PC-3 (cell line): ENCODE results near the gene PLAAT1. TPM values are rescaled to one million over a fixed set of nuclear protein-coding genes. Genes with fewer than 3 reads are reported as not detected.

Experiments
- ATAC-seq: fragments of 200-7000 bp; cut with Tn5 transposase; 2 replicates; pipeline ENCODE4 v1.9.1; 2020; ENCODE audit warnings: mild to moderate bottlenecking, moderate library complexity
- BruUV-seq: library from RNA; stranded (reverse); fragments of 400-500 nt; replicated peaks from 2 replicates; lab custom pipeline; 2021; lab: Mats Ljungman, UMichigan
- CTCF ChIA-PET: fragments of 300-600 bp; sonication (Branson Sonifier 250); formaldehyde crosslinking; loops from one replicate; lab custom pipeline; 2022; ENCODE audit warnings: antibody characterized with exemption; lab: Charles Lee
- POLR2A ChIA-PET: fragments of 300-600 bp; sonication (Branson Sonifier 250); formaldehyde crosslinking; loops from one replicate; lab custom pipeline; 2022; ENCODE audit warnings: antibody characterized with exemption; ENCODE audit not compliant: unreplicated experiment; lab: Charles Lee
- DNase-seq: peaks from one replicate; pipeline ENCODE4 v3.0.0-alpha.2; 2015
- H2AFZ ChIP-seq: fragments of 300-600 bp; sonication (generic); 2 replicates; pipeline ENCODE4 v1.6.0; 2016; ENCODE audit warnings: antibody characterized with exemption, low read length
- H3F3A ChIP-seq: fragments of 300-600 bp; sonication (generic); one replicate; pipeline ENCODE4 v1.6.0; 2017; ENCODE audit warnings: antibody characterized with exemption, low read length, control low read depth, mild to moderate bottlenecking; ENCODE audit not compliant: unreplicated experiment
- H3K27ac ChIP-seq: fragments of 300-600 bp; sonication (generic); 2 replicates; pipeline ENCODE4 v1.5.1; 2016; ENCODE audit warnings: mild to moderate bottlenecking, low read length
- H3K27me3 ChIP-seq: fragments of 300-600 bp; sonication (generic); 2 replicates; pipeline ENCODE4 v1.6.1; 2016; ENCODE audit warnings: low read length, mixed read lengths
- H3K36me3 ChIP-seq: fragments of 300-600 bp; sonication (generic); 2 replicates; pipeline ENCODE4 v1.6.1; 2016; ENCODE audit warnings: low read depth, mixed run types, low read length, mixed read lengths
- H3K4me1 ChIP-seq: fragments of 300-600 bp; sonication (generic); 2 replicates; pipeline ENCODE4 v1.5.1; 2016; ENCODE audit warnings: low read length; ENCODE audit not compliant: insufficient read depth
- H3K4me2 ChIP-seq: fragments of 300-600 bp; sonication (generic); 2 replicates; pipeline ENCODE4 v1.6.0; 2016; ENCODE audit warnings: low read length
- H3K4me3 ChIP-seq: fragments of 300-600 bp; sonication (generic); 2 replicates; pipeline ENCODE4 v1.5.1; 2016; ENCODE audit warnings: mild to moderate bottlenecking, low read length, mixed read lengths
- H3K79me2 ChIP-seq: fragments of 300-600 bp; sonication (generic); 2 replicates; pipeline ENCODE4 v1.6.1; 2017; ENCODE audit warnings: low read length, mixed read lengths
- H3K9ac ChIP-seq: fragments of 300-600 bp; sonication (generic); 2 replicates; pipeline ENCODE4 v1.6.0; 2016; ENCODE audit warnings: mild to moderate bottlenecking, low read length
- H3K9me2 ChIP-seq: fragments of 300-600 bp; sonication (generic); replicated peaks from 2 replicates; pipeline ENCODE4 v1.6.1; 2016; ENCODE audit warnings: mixed run types, low read length, mixed read lengths
- H3K9me3 ChIP-seq: fragments of 300-600 bp; sonication (generic); 2 replicates; pipeline ENCODE4 v1.6.1; 2016; ENCODE audit warnings: low read length, mixed read lengths
- H4K20me1 ChIP-seq: fragments of 300-600 bp; sonication (generic); 2 replicates; pipeline ENCODE4 v1.6.1; 2016; ENCODE audit warnings: low read length, mixed read lengths
- EZH2 ChIP-seq: fragments of 300-600 bp; sonication (generic); IDR thresholded peaks from one replicate; pipeline ENCODE4 v1.6.1; 2017; ENCODE audit warnings: antibody characterized with exemption, mild to moderate bottlenecking, low read length; ENCODE audit not compliant: unreplicated experiment
- EZH2phosphoT487 ChIP-seq: fragments of 300-600 bp; sonication (generic); IDR thresholded peaks from 2 replicates; pipeline ENCODE4 v1.6.1; 2018; ENCODE audit warnings: mild to moderate bottlenecking, antibody characterized with exemption, low read length, borderline replicate concordance
- intact Hi-C: fragments of 100-400 bp; cut with micrococcal nuclease; formaldehyde crosslinking; loops from 2 replicates; pipeline ENCODE4 v1.9.0; 2023
- total RNA-seq: library from RNA; depleted of rRNA; stranded (reverse); fragments of >200 nt; gene quantifications from 2 replicates; pipeline ENCODE4 v1.2.3, GENCODE V29; 2014
- TF ChIP-seq, protein P1 (sequence below): fragments of 300-600 bp; sonication (generic); conservative IDR thresholded peaks from 2 replicates; pipeline ENCODE4 v1.5.1; 2017; ENCODE audit warnings: antibody characterized with exemption, low read depth, mild to moderate bottlenecking, low read length

PLAAT1 gene
- total RNA-seq, 1 experiment from 2014 or later = not detected

DNA sequence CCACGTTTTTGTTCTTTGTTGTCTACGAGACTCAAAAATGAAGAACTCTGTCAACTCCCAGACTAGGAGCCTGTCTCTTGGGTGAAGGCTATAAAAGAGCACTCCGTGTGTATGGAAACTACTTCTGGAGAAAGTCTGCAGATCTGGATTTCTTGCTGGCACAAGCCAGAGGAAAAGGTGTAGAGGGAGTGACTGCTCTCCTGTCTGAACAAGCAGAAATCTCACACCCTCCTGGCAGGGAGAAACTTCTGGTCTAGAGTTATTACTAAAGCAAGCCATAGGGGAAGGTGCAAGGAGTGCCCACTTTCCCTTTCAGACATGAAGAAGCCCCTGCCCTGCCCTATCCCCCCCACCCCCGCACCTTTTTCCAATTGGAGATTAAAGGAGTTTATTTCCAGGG is 9.5 kb downstream of the PLAAT1 start:
- intact Hi-C loops = no loop called here
- Histone ChIP-seq H4K20me1 (no peaks in the 10 kb centered on the region), H3K27ac (no peak overlapping the region), H3K4me2 (no peak overlapping the region), H3F3A (no peaks in the 10 kb centered on the region), H3K79me2 (no peaks in the 10 kb centered on the region), H3K9ac (no peak overlapping the region), H3K4me1 (no peaks in the 10 kb centered on the region), H3K9me3 (peaks cover 11% of the 10 kb centered on the region; the same call in 1 of the 2 replicates), H3K4me3 (no peak overlapping the region), H3K27me3 (peaks cover 14% of the 10 kb centered on the region; the same call in 1 of the 2 replicates), H2AFZ (no peak overlapping the region), H3K9me2 (no peaks in the 10 kb centered on the region), H3K36me3 (no peaks in the 10 kb centered on the region)
- ATAC-seq (no peak), DNase-seq (no peak)
- BruUV-seq = no TSS peak
- TF ChIP-seq, protein P1, sequence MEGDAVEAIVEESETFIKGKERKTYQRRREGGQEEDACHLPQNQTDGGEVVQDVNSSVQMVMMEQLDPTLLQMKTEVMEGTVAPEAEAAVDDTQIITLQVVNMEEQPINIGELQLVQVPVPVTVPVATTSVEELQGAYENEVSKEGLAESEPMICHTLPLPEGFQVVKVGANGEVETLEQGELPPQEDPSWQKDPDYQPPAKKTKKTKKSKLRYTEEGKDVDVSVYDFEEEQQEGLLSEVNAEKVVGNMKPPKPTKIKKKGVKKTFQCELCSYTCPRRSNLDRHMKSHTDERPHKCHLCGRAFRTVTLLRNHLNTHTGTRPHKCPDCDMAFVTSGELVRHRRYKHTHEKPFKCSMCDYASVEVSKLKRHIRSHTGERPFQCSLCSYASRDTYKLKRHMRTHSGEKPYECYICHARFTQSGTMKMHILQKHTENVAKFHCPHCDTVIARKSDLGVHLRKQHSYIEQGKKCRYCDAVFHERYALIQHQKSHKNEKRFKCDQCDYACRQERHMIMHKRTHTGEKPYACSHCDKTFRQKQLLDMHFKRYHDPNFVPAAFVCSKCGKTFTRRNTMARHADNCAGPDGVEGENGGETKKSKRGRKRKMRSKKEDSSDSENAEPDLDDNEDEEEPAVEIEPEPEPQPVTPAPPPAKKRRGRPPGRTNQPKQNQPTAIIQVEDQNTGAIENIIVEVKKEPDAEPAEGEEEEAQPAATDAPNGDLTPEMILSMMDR = no peak
- TF ChIP-seq EZH2 (no peak), EZH2phosphoT487 (no peak)
- POLR2A ChIA-PET = no interaction called here
- CTCF ChIA-PET = no interaction called here

DNA sequence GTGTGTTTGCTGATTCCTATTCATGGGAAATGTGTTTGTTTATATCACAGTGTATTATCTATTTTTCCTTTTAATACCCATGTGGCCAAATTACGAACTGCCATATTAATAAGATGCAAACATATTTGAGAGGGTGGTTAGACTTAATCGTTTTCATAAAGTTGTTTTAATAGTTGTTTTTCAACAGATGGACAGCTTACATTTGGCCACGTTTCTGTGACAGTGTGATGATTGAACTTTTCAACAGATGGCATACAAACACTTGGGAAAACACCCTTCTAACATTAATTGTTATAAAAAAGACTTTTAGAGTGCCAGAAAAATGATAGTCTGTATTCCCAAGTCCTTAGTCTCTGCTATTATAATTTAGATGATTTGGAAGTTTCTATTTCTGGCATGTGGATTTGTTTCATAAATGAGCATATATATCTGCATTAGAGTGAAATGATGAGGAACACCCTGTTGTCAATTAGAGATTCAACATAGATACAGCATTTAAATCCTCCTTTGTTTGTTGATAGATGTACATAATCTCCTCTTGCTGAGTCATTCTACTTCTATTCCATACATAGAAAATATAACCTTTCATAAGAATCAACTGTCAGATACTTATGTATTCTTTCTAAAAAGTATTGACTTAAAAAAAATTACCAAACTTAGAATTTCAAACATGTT is 13.1 kb downstream of the PLAAT1 start:
- Histone ChIP-seq H3K9me3 (no peaks in the 10 kb centered on the region), H4K20me1 (no peaks in the 10 kb centered on the region), H3K4me2 (no peak overlapping the region), H3F3A (no peaks in the 10 kb centered on the region), H3K79me2 (no peaks in the 10 kb centered on the region), H3K9me2 (no peaks in the 10 kb centered on the region), H3K4me1 (no peaks in the 10 kb centered on the region), H3K27me3 (peaks cover 22% of the 10 kb centered on the region), H3K36me3 (no peaks in the 10 kb centered on the region), H2AFZ (no peak overlapping the region), H3K9ac (no peak overlapping the region), H3K4me3 (no peak overlapping the region), H3K27ac (no peak overlapping the region)
- no peak for TF ChIP-seq EZH2
- no peak for TF ChIP-seq EZH2phosphoT487
- TF ChIP-seq, protein P1 = no peak
- ATAC-seq (no peak), DNase-seq (no peak)
- POLR2A ChIA-PET = no interaction called here
- CTCF ChIA-PET = no interaction called here
- intact Hi-C loops = no loop called here
- BruUV-seq = no TSS peak

- intact Hi-C loops = no loop called here
- H2AFZ ChIP-seq = no peak overlapping the region
- no peaks in the 10 kb centered on the region for H3K4me1 ChIP-seq
- H3K9ac ChIP-seq = no peak overlapping the region
- H3K4me2 ChIP-seq = no peak overlapping the region
- H3F3A ChIP-seq = no peaks in the 10 kb centered on the region
- ATAC-seq = no peak
- H3K9me3 ChIP-seq = no peaks in the 10 kb centered on the region
- H3K79me2 ChIP-seq = no peaks in the 10 kb centered on the region
- no peak for DNase-seq
- no peak overlapping the region for H3K4me3 ChIP-seq
- ChIA-PET CTCF (no interaction called here), POLR2A (no interaction called here)
- TF ChIP-seq, protein P1 = no peak
- TF ChIP-seq EZH2 (no peak), EZH2phosphoT487 (no peak)
- no TSS peak for BruUV-seq
- H3K9me2 ChIP-seq = no peaks in the 10 kb centered on the region
- H3K27me3 ChIP-seq = no peaks in the 10 kb centered on the region; the same call in 1 of the 2 replicates
- H3K27ac ChIP-seq = no peak overlapping the region
- no peaks in the 10 kb centered on the region for H4K20me1 ChIP-seq
- H3K36me3 ChIP-seq = no peaks in the 10 kb centered on the region
Observed at GRCh38 chr3:193261970-193262369, 20.9 kb downstream of the PLAAT1 start.
